Caco-2 (cell line): ENCODE results near the gene FGF8. TPM values are rescaled to one million over a fixed set of nuclear protein-coding genes. Genes with fewer than 3 reads are reported as not detected.

ENCODE experiments used
- BruUV-seq: library from RNA; stranded (reverse); fragments of 400-500 nt; replicated peaks from 2 replicates; lab custom pipeline; 2021; lab: Mats Ljungman, UMichigan
- CTCF ChIA-PET: fragments of 300-600 bp; sonication (Branson Sonifier 250); formaldehyde crosslinking; loops from one replicate; lab custom pipeline; 2022; ENCODE audit warnings: antibody characterized with exemption; lab: Charles Lee
- POLR2A ChIA-PET: fragments of 300-600 bp; sonication (Branson Sonifier 250); formaldehyde crosslinking; loops from one replicate; lab custom pipeline; 2022; ENCODE audit warnings: antibody characterized with exemption; lab: Charles Lee
- DNase-seq, 2 experiments: peaks; one replicate each; pipeline versions ENCODE4 v3.0.0 to v3.0.0-alpha.2; 2020 to 2022
- H3K27me3 ChIP-seq: replicated peaks from 2 replicates; pipeline ENCODE4 v1.6.0; 2011; ENCODE audit warnings: low read length; ENCODE audit not compliant: control insufficient read depth, insufficient read depth
- H3K36me3 ChIP-seq: 2 replicates; pipeline ENCODE4 v1.5.1; 2011; ENCODE audit warnings: low read length; ENCODE audit not compliant: control insufficient read depth, insufficient read depth
- H3K4me1 ChIP-seq: fragments of 250-450 bp; sonication (Bioruptor Pico); 2 replicates; pipeline ENCODE4 v1.5.1; 2020; ENCODE audit warnings: mild to moderate bottlenecking
- H3K4me3 ChIP-seq: 2 replicates; pipeline ENCODE4 v1.5.1; 2011; ENCODE audit warnings: low read depth, mild to moderate bottlenecking, control low read depth, low read length
- H3K9me3 ChIP-seq: fragments of 250-450 bp; sonication (Bioruptor Pico); 2 replicates; pipeline ENCODE4 v1.5.1; 2020; ENCODE audit warnings: mild to moderate bottlenecking, moderate library complexity
- H3K27ac Mint-ChIP-seq: one replicate; pipeline ENCODE4 v1.8.0; 2022; ENCODE audit warnings: mixed read lengths; ENCODE audit not compliant: unreplicated experiment
- H3K27me3 Mint-ChIP-seq: one replicate; pipeline ENCODE4 v1.8.0; 2022; ENCODE audit warnings: mixed read lengths; ENCODE audit not compliant: insufficient read depth, unreplicated experiment
- H3K36me3 Mint-ChIP-seq: one replicate; pipeline ENCODE4 v1.8.0; 2022; ENCODE audit warnings: mild to moderate bottlenecking, mixed read lengths; ENCODE audit not compliant: insufficient read depth, unreplicated experiment
- H3K4me1 Mint-ChIP-seq: one replicate; pipeline ENCODE4 v1.8.0; 2022; ENCODE audit warnings: low read depth, mixed read lengths; ENCODE audit not compliant: unreplicated experiment
- H3K4me3 Mint-ChIP-seq: one replicate; pipeline ENCODE4 v1.8.0; 2022; ENCODE audit warnings: mild to moderate bottlenecking, moderate library complexity, mixed read lengths; ENCODE audit not compliant: unreplicated experiment
- H3K9me3 Mint-ChIP-seq: one replicate; pipeline ENCODE4 v1.8.0; 2022; ENCODE audit warnings: mixed read lengths; ENCODE audit not compliant: unreplicated experiment
- intact Hi-C: fragments of 100-400 bp; cut with micrococcal nuclease; formaldehyde crosslinking; loops from one replicate; pipeline ENCODE4 v1.10.0; 2022; ENCODE audit not compliant: unreplicated experiment
- total RNA-seq: library from RNA; stranded (reverse); gene quantifications from 2 replicates; pipeline ENCODE4 v1.2.3, GENCODE V29; 2022
- TF ChIP-seq, protein P1 (sequence below), 2 experiments: fragments of 200-600 bp in 1 of 2; IDR thresholded peaks; 1 replicate in 1 of 2; 2 replicates in 1 of 2; pipeline versions ENCODE4 v1.5.1 to v1.8.0; 2011 to 2022; ENCODE audit warnings: antibody characterized with exemption in 1 of 2, control low read depth in 1 of 2, inconsistent platforms in 1 of 2, low read depth in 1 of 2, low read length in 1 of 2, mild to moderate bottlenecking in 1 of 2, moderate library complexity in 1 of 2; ENCODE audit not compliant: insufficient read depth in 1 of 2, severe bottlenecking in 1 of 2, unreplicated experiment in 1 of 2

FGF8 gene
- total RNA-seq, 1 experiment from 2014 or later: 0.68 TPM

DNA sequence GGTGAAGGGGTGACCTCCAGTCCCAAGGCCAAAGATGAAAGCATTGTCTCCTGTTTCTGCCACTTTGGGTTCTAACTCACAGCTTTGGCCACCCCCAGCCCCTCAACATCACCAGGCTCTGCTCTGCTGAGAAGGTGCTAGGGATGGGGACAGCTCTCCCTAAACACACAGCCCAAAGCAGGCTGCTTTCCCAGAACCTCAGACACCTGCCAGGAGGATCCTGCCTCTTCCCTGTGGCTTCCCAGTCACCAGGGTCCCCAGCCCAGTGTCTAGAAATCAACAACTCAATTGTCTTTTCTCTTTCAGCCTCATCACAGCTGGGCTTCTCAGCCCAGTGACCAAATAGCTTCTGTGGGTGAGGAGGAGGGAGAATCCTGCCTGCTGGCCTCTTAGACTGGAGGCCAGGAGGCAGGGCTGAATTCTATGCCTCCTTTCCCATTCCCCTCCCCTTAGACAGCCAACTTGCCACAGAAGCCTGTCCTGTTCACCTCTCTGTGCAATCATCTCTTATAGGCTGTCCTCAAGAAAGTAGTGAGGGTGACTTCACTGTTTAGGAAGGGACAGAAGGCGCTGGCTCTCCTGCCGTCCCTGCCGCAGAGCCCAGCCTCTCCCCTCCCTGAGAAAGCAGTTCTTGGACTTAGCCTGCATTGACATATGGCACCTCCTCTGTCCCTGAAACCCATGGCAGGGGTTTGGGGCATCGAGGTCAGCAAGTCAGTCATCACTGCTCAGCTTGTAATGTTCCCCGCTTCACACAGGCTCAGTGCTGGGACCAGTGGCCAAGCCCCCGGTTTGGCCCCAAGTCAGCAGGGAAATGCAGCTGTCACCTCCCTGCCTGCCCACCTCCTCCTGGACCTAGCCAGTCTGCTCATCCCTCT lies 3.7 kb downstream of the FGF8 start:
- TF ChIP-seq, protein P1, sequence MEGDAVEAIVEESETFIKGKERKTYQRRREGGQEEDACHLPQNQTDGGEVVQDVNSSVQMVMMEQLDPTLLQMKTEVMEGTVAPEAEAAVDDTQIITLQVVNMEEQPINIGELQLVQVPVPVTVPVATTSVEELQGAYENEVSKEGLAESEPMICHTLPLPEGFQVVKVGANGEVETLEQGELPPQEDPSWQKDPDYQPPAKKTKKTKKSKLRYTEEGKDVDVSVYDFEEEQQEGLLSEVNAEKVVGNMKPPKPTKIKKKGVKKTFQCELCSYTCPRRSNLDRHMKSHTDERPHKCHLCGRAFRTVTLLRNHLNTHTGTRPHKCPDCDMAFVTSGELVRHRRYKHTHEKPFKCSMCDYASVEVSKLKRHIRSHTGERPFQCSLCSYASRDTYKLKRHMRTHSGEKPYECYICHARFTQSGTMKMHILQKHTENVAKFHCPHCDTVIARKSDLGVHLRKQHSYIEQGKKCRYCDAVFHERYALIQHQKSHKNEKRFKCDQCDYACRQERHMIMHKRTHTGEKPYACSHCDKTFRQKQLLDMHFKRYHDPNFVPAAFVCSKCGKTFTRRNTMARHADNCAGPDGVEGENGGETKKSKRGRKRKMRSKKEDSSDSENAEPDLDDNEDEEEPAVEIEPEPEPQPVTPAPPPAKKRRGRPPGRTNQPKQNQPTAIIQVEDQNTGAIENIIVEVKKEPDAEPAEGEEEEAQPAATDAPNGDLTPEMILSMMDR (IDR thresholded peaks at IDR 0.05; ENCODE audit: insufficient read depth in 1 of 2, low read depth in 1 of 2, low read length in 1 of 2, severe bottlenecking in 1 of 2, unreplicated experiment in 1 of 2): no peak
- Histone ChIP-seq H3K4me1 (no peaks in the 10 kb centered on the region), H3K27me3 (no peaks in the 10 kb centered on the region; the same call in 1 of the 2 replicates), H3K36me3 (no peaks in the 10 kb centered on the region), H3K4me3 (no peak overlapping the region), H3K9me3 (no peaks in the 10 kb centered on the region)
- Mint-ChIP-seq H3K4me1 (no peaks in the 10 kb centered on the region), H3K4me3 (no peak overlapping the region), H3K27ac (no peak overlapping the region), H3K27me3 (peaks cover 9% of the 10 kb centered on the region), H3K36me3 (peaks cover under 1% of the 10 kb centered on the region), H3K9me3 (no peaks in the 10 kb centered on the region)
- no peak for DNase-seq
- no TSS peak for BruUV-seq
- CTCF ChIA-PET: interaction anchor here (1.3 kb wide), 1 partner anchor 170 kb away, joined by 4 read pairs; no protein-coding TSS in a partner anchor
- intact Hi-C loops: no loop called here
- POLR2A ChIA-PET: no interaction called here

DNA sequence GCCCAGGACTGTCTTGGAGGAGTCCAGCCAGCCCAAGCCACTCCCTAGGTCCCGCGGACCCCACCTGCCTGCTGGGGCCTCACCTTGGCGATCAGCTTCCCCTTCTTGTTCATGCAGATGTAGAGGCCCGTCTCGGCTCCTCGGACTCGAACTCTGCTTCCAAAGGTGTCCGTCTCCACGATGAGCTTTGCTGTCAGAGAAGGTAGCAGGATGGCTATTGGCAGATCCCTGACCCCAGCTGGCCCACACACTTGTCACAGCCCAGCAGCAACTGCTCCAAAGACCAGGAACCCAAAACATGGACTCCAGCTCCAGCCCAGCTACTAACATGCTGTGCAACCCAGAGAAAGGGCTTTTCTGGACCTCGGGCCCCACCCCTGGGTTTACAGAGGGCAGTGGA lies 4.5 kb downstream of the FGF8 start:
- Mint-ChIP-seq H3K36me3 (no peaks in the 10 kb centered on the region), H3K27me3 (peaks cover 5% of the 10 kb centered on the region), H3K4me1 (no peaks in the 10 kb centered on the region), H3K9me3 (no peaks in the 10 kb centered on the region), H3K27ac (no peak overlapping the region), H3K4me3 (no peak overlapping the region)
- TF ChIP-seq, protein P1 (IDR thresholded peaks at IDR 0.05; ENCODE audit: insufficient read depth in 1 of 2, low read depth in 1 of 2, low read length in 1 of 2, severe bottlenecking in 1 of 2, unreplicated experiment in 1 of 2): no peak
- no peaks in the 10 kb centered on the region for H3K36me3 ChIP-seq
- POLR2A ChIA-PET: interaction anchor here (0.6 kb wide), 1 partner anchor 185 kb away, joined by 3 read pairs; no protein-coding TSS in a partner anchor
- H3K27me3 ChIP-seq: peaks cover 1% of the 10 kb centered on the region; the same call in 1 of the 2 replicates
- no TSS peak for BruUV-seq
- CTCF ChIA-PET: interaction anchor here (0.6 to 1.3 kb wide), 2 partner anchors 26 to 169 kb away, joined by 4 to 5 read pairs; no protein-coding TSS in a partner anchor
- intact Hi-C loops: no loop called here
- H3K4me3 ChIP-seq: no peak overlapping the region
- no peaks in the 10 kb centered on the region for H3K9me3 ChIP-seq
- DNase-seq: peak in 1 of 2 experiments; percentile 35
- H3K4me1 ChIP-seq: no peaks in the 10 kb centered on the region

DNA sequence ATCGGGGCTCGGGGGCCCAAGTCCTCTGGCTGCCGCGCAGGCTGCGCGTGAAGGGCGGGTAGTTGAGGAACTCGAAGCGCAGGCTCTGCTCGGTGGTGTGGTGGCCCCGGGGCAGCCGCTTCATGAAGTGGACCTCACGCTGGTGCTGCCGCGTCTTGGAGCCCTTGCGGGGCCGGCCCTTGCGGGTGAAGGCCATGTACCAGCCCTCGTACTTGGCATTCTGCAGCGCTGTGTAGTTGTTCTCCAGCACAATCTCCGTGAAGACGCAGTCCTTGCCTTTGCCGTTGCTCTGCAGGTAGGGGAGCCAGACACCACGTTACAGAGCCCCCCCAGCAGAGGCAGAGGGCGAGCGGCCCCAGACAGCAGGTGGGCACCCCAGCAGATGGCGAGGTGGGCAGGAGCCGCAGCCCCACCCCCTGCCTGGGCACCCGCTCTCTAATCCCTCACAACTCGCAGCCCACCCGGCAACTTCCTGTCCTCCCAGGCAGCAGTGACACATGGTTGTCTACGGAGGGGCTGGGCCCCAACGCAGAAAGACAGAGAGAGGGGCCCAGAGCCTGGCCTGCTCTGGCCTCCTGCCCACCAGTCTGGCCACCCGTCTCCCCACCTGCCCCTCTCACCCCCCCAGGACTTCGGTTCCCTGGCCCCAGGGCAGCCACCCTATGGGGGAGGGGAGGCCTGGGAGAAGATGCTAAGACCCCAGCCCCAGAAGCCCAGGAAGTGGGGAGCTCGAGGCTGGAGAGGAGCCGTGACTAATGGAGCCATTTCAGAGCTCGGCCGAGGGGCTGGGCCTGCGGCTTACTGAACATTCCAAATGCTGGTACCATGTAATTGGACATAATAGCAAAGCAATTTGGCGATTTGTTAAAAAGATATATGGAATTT lies 5.3 kb downstream of the FGF8 start:
- POLR2A ChIA-PET: interaction anchor here (0.6 kb wide), 1 partner anchor 184 kb away, joined by 3 read pairs; no protein-coding TSS in a partner anchor
- Mint-ChIP-seq H3K4me3 (no peak overlapping the region), H3K4me1 (no peaks in the 10 kb centered on the region), H3K9me3 (no peaks in the 10 kb centered on the region), H3K27ac (no peak overlapping the region), H3K27me3 (peaks cover 9% of the 10 kb centered on the region), H3K36me3 (no peaks in the 10 kb centered on the region)
- H3K4me1 ChIP-seq: no peaks in the 10 kb centered on the region
- TF ChIP-seq, protein P1 (IDR thresholded peaks at IDR 0.05; ENCODE audit: insufficient read depth in 1 of 2, low read depth in 1 of 2, low read length in 1 of 2, severe bottlenecking in 1 of 2, unreplicated experiment in 1 of 2): no peak
- no peak overlapping the region for H3K4me3 ChIP-seq
- CTCF ChIA-PET: interaction anchor here (0.6 to 0.7 kb wide), 2 partner anchors 26 to 281 kb away, joined by 3 to 5 read pairs; no protein-coding TSS in a partner anchor
- H3K36me3 ChIP-seq: no peaks in the 10 kb centered on the region
- intact Hi-C loops: no loop called here
- no peak for DNase-seq
- peaks cover 1% of the 10 kb centered on the region; the same call in 1 of the 2 replicates for H3K27me3 ChIP-seq
- no TSS peak for BruUV-seq
- H3K9me3 ChIP-seq: no peaks in the 10 kb centered on the region
